Brain microvascular endothelial cell (primary cell): ENCODE results near the gene SORBS1.

ENCODE experiments used
- DNase-seq: peaks from one replicate; pipeline ENCODE4 v3.0.0-alpha.2; 2020
- H3K27ac ChIP-seq: fragments of 250-450 bp; sonication (Bioruptor Pico); 2 replicates; pipeline ENCODE4 v1.5.1; 2020; ENCODE audit warnings: mild to moderate bottlenecking, moderate library complexity
- H3K27me3 ChIP-seq: fragments of 250-450 bp; sonication (Bioruptor Pico); replicated peaks from 2 replicates; pipeline ENCODE4 v1.5.1; 2020; ENCODE audit warnings: mild to moderate bottlenecking
- H3K36me3 ChIP-seq: fragments of 250-450 bp; sonication (Bioruptor Pico); replicated peaks from 2 replicates; pipeline ENCODE4 v1.5.1; 2020; ENCODE audit warnings: mild to moderate bottlenecking
- H3K4me3 ChIP-seq: 2 replicates; pipeline ENCODE4 v1.5.1; 2011; ENCODE audit warnings: low read depth, mild to moderate bottlenecking, control low read depth, low read length, moderate library complexity
- in situ Hi-C: cut with HindIII; loops from 2 replicates; pipeline ENCODE4 v1.10.0; 2017; ENCODE audit warnings: low sequenced_read_pairs, low pct_ligation_motif_present
- TF ChIP-seq, protein P1 (sequence below): IDR thresholded peaks from 2 replicates; pipeline ENCODE4 v1.5.1; 2011; ENCODE audit warnings: low read depth, mild to moderate bottlenecking, moderate library complexity, low read length, control low read depth, inconsistent platforms; ENCODE audit errors: missing control alignments

The SORBS1 gene

GRCh38 chr10:95445223-95445836 is 115.8 kb downstream of the SORBS1 start:
- TF ChIP-seq, protein P1, sequence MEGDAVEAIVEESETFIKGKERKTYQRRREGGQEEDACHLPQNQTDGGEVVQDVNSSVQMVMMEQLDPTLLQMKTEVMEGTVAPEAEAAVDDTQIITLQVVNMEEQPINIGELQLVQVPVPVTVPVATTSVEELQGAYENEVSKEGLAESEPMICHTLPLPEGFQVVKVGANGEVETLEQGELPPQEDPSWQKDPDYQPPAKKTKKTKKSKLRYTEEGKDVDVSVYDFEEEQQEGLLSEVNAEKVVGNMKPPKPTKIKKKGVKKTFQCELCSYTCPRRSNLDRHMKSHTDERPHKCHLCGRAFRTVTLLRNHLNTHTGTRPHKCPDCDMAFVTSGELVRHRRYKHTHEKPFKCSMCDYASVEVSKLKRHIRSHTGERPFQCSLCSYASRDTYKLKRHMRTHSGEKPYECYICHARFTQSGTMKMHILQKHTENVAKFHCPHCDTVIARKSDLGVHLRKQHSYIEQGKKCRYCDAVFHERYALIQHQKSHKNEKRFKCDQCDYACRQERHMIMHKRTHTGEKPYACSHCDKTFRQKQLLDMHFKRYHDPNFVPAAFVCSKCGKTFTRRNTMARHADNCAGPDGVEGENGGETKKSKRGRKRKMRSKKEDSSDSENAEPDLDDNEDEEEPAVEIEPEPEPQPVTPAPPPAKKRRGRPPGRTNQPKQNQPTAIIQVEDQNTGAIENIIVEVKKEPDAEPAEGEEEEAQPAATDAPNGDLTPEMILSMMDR: no peak
- H3K27me3 ChIP-seq: no peaks in the 10 kb centered on the region
- DNase-seq: peak; percentile 61
- H3K27ac ChIP-seq: no peak overlapping the region
- no peaks in the 10 kb centered on the region for H3K36me3 ChIP-seq
- no peak overlapping the region for H3K4me3 ChIP-seq
- in situ Hi-C loops: no loop called here

DNA sequence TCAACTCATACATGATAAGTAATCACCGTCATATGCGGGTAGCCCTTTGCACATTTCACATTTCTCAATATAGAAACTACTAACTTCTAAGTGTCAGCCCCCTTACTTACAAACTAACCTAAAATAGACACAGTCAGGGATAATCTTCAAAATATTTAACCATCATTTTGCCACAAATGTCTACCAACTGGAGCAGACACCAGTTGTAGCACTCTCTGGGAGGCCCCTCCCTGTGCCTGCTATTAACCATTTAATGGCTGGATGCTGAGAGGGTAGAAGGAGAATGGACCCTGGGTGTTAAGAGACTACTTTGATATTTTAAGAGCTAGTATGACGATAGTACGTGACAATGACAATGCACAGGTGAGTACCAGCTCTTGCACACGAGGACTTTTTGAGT is 116.4 kb downstream of the SORBS1 start:
- no peak overlapping the region for H3K4me3 ChIP-seq
- TF ChIP-seq, protein P1: no peak
- no peak for DNase-seq
- H3K27me3 ChIP-seq: no peaks in the 10 kb centered on the region
- no peak overlapping the region for H3K27ac ChIP-seq
- in situ Hi-C loops: no loop called here
- no peaks in the 10 kb centered on the region for H3K36me3 ChIP-seq

GRCh38 chr10:95443636-95444035 is 117.5 kb downstream of the SORBS1 start:
- Histone ChIP-seq H3K27ac (no peak overlapping the region), H3K27me3 (no peaks in the 10 kb centered on the region), H3K36me3 (no peaks in the 10 kb centered on the region), H3K4me3 (no peak overlapping the region)
- no peak for DNase-seq
- TF ChIP-seq, protein P1: no peak
- in situ Hi-C loops: no loop called here

GRCh38 chr10:95442341-95442740 is 118.8 kb downstream of the SORBS1 start:
- Histone ChIP-seq H3K4me3 (no peak overlapping the region), H3K27ac (no peak overlapping the region), H3K27me3 (no peaks in the 10 kb centered on the region), H3K36me3 (no peaks in the 10 kb centered on the region)
- TF ChIP-seq, protein P1: no peak
- in situ Hi-C loops: no loop called here
- DNase-seq: no peak

DNA sequence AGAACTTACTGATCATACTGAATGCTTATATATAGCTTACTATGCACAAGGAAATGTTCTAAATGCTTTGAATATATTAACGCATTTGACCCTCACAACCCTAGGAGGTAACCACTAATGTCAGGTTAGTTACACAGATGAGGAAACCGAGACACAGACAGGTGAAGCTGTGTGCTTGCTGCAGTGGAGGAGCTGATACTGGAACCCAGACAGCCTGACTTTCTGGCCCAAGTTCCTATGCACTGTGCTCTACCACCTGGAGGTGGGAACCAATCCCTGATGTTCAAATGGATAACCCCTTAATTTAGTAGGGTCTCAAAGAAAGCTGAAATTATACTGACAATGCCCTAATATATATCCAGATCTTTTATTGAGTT is 119.6 kb downstream of the SORBS1 start:
- in situ Hi-C loops: no loop called here
- TF ChIP-seq, protein P1: no peak
- H3K4me3 ChIP-seq: no peak overlapping the region
- no peaks in the 10 kb centered on the region for H3K27me3 ChIP-seq
- no peaks in the 10 kb centered on the region for H3K36me3 ChIP-seq
- no peak for DNase-seq
- no peak overlapping the region for H3K27ac ChIP-seq
